Measurements from ENCODE around the gene LMCD1. TPM values are rescaled to one million over a fixed set of nuclear protein-coding genes. Genes with fewer than 3 reads are reported as not detected.

Gene LMCD1
- total RNA-seq, 1 donor from 2014 or later, result 174 TPM

DNA sequence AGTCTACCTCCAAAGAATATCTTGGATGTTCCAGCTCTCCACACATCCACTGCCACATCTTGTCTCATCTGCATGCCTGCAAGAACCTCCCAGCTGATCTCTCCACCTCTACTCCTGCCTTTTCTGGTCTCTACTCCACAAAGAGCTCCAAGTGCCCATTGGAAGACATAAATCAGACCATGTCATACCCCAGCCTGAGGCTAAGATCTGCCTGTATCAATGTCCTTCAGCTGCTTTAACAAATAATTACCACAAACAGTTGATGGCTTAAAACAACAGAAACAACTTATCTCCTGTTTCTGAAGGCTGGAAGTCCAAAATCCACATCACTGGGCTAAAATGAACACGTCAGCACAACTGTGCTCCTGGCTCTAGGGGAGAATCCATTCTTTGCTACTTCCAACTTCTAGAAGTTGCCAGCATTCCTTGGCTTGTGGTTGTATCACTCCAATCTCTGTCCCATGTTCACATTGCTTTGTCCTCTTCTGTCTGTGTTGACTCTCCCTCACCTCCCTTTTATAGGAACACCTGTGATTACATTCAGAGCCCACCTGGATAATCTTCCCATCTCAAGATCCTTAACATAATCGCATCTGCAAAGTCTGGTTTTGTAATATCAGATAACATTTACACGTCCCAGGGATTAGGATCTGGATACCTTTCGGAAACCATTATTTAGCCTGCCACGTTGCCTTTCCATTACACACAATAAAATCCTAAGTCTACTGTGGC lies 17.0 kb upstream of the LMCD1 start:
- no peak for DNase-seq

DNA sequence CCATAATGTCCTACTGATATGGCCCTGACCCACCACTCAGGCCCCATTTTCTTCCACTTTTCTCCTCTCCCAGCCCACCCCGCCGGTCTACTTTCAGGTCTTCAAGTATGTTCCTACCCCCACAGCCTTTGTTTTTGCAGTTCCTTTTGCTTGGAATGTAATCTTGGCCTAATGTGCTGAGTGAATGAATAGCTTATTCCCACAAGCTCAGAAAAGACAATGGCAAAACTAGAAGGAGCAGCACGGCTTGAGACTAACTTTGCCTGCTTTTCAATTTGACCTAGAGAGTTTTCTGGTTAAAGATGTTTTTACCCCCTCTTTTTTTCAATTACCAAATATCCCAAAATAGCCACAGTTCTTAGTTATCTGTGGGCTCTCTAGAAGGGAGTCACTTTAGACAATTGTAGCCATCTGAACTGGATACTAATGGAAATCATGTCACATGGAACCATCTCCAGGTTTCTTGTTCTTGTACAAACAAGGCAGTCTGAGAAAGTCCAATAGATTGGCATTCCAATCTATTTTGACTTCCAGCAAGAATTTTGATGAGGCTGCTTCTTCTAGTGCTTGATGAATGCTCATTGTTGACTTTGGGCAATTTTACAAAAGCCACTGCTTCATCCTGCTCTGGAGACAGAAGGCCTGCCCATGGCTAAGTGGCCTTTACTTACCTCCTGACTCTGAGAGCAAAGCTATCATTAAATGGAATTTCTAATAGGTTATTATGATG lies 16.3 kb upstream of the LMCD1 start:
- intact Hi-C loops (cut with DNase I), result no loop called here
- Histone ChIP-seq H3K36me3 (no peaks in the 10 kb centered on the region), H3K27ac (no peak overlapping the region), H3K27me3 (no peaks in the 10 kb centered on the region), H3K9me3 (no peaks in the 10 kb centered on the region), H3K4me1 (peaks cover 28% of the 10 kb centered on the region), H3K4me3 (no peak overlapping the region)
- no peak for DNase-seq
- TF ChIP-seq, protein P1, sequence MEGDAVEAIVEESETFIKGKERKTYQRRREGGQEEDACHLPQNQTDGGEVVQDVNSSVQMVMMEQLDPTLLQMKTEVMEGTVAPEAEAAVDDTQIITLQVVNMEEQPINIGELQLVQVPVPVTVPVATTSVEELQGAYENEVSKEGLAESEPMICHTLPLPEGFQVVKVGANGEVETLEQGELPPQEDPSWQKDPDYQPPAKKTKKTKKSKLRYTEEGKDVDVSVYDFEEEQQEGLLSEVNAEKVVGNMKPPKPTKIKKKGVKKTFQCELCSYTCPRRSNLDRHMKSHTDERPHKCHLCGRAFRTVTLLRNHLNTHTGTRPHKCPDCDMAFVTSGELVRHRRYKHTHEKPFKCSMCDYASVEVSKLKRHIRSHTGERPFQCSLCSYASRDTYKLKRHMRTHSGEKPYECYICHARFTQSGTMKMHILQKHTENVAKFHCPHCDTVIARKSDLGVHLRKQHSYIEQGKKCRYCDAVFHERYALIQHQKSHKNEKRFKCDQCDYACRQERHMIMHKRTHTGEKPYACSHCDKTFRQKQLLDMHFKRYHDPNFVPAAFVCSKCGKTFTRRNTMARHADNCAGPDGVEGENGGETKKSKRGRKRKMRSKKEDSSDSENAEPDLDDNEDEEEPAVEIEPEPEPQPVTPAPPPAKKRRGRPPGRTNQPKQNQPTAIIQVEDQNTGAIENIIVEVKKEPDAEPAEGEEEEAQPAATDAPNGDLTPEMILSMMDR (IDR thresholded peaks at IDR 0.05), result no peak
- ATAC-seq, result no peak

More for the DNA sequence above, 17.0 kb upstream of the LMCD1 start:
- H3K27me3 ChIP-seq, result no peaks in the 10 kb centered on the region
- no peak overlapping the region for H3K4me3 ChIP-seq
- ATAC-seq, result no peak
- no peaks in the 10 kb centered on the region for H3K36me3 ChIP-seq
- H3K27ac ChIP-seq, result no peak overlapping the region
- H3K4me1 ChIP-seq, result peaks cover 28% of the 10 kb centered on the region
- TF ChIP-seq, protein P1 (IDR thresholded peaks at IDR 0.05), result no peak
- no peaks in the 10 kb centered on the region for H3K9me3 ChIP-seq
- intact Hi-C loops (cut with DNase I), result no loop called here

DNA sequence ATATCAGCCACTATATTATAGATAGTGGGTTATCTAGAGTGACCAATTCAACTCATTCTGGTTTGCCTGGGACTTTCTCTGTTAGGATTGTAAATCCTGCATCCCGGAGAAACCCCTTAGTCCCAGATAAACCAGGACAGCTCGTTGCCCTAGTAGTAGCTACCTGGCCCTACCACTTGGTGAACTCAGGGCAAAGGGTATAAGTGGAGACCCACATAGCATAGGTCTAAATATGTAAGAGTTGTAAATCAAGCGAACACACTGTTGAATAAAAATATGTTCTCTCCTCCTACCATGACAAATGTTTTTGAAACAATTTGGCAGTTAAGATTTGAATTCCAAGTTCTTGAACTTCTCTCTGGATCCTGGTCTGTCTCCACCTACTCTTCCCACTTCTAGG lies 15.7 kb upstream of the LMCD1 start:
- Histone ChIP-seq H3K36me3 (no peaks in the 10 kb centered on the region), H3K27ac (no peak overlapping the region), H3K9me3 (no peaks in the 10 kb centered on the region), H3K27me3 (no peaks in the 10 kb centered on the region), H3K4me3 (no peak overlapping the region), H3K4me1 (peaks cover 30% of the 10 kb centered on the region)
- no peak for DNase-seq
- intact Hi-C loops (cut with DNase I), result no loop called here
- ATAC-seq, result no peak
- TF ChIP-seq, protein P1 (IDR thresholded peaks at IDR 0.05), result no peak

DNA sequence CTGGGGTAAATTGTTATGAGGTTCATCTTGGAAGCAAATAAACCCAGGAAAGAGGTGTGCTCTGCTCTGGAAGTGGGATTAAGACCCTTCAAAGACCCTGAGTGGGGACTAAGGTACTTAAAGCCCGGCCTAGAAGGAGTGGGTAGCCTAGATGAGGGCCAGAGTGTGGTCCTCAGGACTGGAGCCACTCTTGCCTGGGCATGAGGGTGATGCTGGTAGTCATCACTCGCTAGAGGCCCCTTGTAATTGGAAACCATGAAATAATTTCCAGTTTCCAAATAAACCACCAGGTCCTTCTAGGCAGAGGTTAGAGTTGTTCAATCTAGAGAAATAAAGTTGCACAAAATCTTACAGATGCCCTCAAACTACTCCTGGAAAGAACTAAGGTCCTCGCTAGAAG lies 15.2 kb upstream of the LMCD1 start:
- no peak overlapping the region for H3K27ac ChIP-seq
- H3K4me1 ChIP-seq, result peaks cover 31% of the 10 kb centered on the region
- H3K36me3 ChIP-seq, result no peaks in the 10 kb centered on the region
- no peak for DNase-seq
- intact Hi-C loops (cut with DNase I), result no loop called here
- TF ChIP-seq, protein P1 (IDR thresholded peaks at IDR 0.05), result no peak
- no peak overlapping the region for H3K4me3 ChIP-seq
- no peak for ATAC-seq
- H3K9me3 ChIP-seq, result no peaks in the 10 kb centered on the region
- H3K27me3 ChIP-seq, result no peaks in the 10 kb centered on the region

DNA sequence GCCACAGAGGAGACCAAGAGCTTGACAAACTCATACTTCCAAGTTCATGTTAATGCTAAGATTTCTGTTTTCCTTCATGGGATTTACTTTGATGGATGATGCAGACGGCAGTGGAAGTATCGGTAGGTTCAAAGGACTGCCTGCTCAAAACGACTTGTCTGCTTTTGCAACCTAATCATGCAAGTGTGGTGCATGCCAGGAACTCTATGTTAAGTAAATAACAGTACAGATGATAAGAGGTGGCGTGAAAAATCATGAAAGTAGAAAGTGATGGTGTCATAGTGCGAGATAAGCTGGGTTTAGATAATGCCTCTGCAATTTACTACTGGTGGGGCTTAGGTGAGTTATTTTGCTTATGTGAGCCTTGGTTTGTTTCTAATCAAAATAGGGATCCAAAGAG lies 14.7 kb upstream of the LMCD1 start:
- no peaks in the 10 kb centered on the region for H3K27me3 ChIP-seq
- peaks cover 30% of the 10 kb centered on the region for H3K4me1 ChIP-seq
- no peak overlapping the region for H3K27ac ChIP-seq
- no peaks in the 10 kb centered on the region for H3K36me3 ChIP-seq
- H3K9me3 ChIP-seq, result no peaks in the 10 kb centered on the region
- ATAC-seq (no peak), DNase-seq (no peak)
- TF ChIP-seq, protein P1 (IDR thresholded peaks at IDR 0.05), result no peak
- intact Hi-C loops (cut with DNase I), result no loop called here
- no peak overlapping the region for H3K4me3 ChIP-seq

Measured in upper lobe of right lung (tissue), 1 donor.